DND-41 (cell line): Measurements from ENCODE around the gene WASF1.

ENCODE experiments used
- CTCF ChIP-seq: IDR thresholded peaks from 2 replicates; pipeline ENCODE4 v1.5.1; 2012; ENCODE audit warnings: borderline replicate concordance, low read length, moderate library complexity, mild to moderate bottlenecking; ENCODE audit not compliant: poor library complexity, severe bottlenecking; ENCODE audit errors: extremely low read depth
- EZH2 ChIP-seq: IDR thresholded peaks from 3 replicates; pipeline ENCODE4 v1.6.1; 2012; ENCODE audit warnings: borderline replicate concordance, low read depth, mild to moderate bottlenecking, moderate library complexity, low read length, inconsistent platforms; ENCODE audit not compliant: severe bottlenecking

- TF ChIP-seq CTCF (no peak), EZH2 (no peak)
Measured at GRCh38 chr6:110116258-110116657, 63.2 kb downstream of the WASF1 start.
